ENCODE data around the gene PKHD1.

DNA sequence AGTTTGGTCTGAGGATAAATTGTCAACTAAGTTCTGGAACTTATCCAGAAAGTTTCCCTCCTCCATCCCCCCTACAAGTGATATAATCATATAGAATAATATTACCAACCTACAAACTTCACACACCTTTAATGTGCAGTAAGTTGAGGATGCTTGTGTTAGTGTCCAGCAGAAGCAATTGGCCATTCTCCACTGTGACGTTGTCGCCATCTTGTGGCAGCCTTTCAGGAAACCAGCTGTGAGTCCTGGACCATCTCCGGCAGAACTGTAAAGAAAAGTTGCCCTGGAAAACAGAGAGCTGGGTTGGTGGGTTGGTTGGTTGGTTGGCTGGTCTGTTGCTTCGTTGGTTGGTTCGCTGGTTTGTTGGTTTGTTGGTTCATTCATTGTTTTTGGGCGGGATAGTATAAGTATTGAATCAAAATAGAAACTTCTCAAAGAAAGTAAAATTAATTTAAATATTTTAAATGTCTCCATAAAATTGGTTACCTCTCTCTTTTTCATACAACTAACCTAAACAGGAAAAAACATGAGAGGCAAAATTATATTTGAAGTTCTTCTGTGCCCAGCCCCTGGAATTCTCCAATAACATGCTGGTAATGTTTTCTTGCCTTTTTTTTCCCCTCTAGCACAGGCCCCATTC lies 127.5 kb downstream of the PKHD1 start:
- TF ChIP-seq JUND (IDR thresholded peaks at IDR 0.05) (no peak), POLR2AphosphoS5 (IDR thresholded peaks at IDR 0.05; ENCODE audit: low read depth, low read length) (no peak), EZH2phosphoT487 (IDR thresholded peaks at IDR 0.05; ENCODE audit: borderline replicate concordance, low read depth) (no peak), CHD2 (IDR thresholded peaks at IDR 0.05; ENCODE audit: low read length, partially characterized antibody) (peak; percentile 17), EP300 (IDR thresholded peaks at IDR 0.05; ENCODE audit: borderline replicate concordance in 1 of 2, low read depth in 1 of 2, low read length in 1 of 2) (no peak), TCF12 (IDR thresholded peaks at IDR 0.05) (no peak), SIN3A (IDR thresholded peaks at IDR 0.05; ENCODE audit: borderline replicate concordance, low read depth, low read length) (no peak), TAF1 (IDR thresholded peaks at IDR 0.05; ENCODE audit: borderline replicate concordance, low read depth, low read length) (no peak), SMC3 (IDR thresholded peaks at IDR 0.05; ENCODE audit: low read depth, low read length) (peak; percentile 83)
- TF ChIP-seq, protein P1, sequence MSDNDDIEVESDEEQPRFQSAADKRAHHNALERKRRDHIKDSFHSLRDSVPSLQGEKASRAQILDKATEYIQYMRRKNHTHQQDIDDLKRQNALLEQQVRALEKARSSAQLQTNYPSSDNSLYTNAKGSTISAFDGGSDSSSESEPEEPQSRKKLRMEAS (IDR thresholded peaks at IDR 0.05; ENCODE audit: low read depth) = no peak
- TF ChIP-seq, protein P2, sequence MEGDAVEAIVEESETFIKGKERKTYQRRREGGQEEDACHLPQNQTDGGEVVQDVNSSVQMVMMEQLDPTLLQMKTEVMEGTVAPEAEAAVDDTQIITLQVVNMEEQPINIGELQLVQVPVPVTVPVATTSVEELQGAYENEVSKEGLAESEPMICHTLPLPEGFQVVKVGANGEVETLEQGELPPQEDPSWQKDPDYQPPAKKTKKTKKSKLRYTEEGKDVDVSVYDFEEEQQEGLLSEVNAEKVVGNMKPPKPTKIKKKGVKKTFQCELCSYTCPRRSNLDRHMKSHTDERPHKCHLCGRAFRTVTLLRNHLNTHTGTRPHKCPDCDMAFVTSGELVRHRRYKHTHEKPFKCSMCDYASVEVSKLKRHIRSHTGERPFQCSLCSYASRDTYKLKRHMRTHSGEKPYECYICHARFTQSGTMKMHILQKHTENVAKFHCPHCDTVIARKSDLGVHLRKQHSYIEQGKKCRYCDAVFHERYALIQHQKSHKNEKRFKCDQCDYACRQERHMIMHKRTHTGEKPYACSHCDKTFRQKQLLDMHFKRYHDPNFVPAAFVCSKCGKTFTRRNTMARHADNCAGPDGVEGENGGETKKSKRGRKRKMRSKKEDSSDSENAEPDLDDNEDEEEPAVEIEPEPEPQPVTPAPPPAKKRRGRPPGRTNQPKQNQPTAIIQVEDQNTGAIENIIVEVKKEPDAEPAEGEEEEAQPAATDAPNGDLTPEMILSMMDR (IDR thresholded peaks at IDR 0.05) = peak; percentile 83
- TF ChIP-seq, protein P3, sequence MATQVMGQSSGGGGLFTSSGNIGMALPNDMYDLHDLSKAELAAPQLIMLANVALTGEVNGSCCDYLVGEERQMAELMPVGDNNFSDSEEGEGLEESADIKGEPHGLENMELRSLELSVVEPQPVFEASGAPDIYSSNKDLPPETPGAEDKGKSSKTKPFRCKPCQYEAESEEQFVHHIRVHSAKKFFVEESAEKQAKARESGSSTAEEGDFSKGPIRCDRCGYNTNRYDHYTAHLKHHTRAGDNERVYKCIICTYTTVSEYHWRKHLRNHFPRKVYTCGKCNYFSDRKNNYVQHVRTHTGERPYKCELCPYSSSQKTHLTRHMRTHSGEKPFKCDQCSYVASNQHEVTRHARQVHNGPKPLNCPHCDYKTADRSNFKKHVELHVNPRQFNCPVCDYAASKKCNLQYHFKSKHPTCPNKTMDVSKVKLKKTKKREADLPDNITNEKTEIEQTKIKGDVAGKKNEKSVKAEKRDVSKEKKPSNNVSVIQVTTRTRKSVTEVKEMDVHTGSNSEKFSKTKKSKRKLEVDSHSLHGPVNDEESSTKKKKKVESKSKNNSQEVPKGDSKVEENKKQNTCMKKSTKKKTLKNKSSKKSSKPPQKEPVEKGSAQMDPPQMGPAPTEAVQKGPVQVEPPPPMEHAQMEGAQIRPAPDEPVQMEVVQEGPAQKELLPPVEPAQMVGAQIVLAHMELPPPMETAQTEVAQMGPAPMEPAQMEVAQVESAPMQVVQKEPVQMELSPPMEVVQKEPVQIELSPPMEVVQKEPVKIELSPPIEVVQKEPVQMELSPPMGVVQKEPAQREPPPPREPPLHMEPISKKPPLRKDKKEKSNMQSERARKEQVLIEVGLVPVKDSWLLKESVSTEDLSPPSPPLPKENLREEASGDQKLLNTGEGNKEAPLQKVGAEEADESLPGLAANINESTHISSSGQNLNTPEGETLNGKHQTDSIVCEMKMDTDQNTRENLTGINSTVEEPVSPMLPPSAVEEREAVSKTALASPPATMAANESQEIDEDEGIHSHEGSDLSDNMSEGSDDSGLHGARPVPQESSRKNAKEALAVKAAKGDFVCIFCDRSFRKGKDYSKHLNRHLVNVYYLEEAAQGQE (IDR thresholded peaks at IDR 0.05; ENCODE audit: low read depth, low read length) = no peak
- TF ChIP-seq, protein P4, sequence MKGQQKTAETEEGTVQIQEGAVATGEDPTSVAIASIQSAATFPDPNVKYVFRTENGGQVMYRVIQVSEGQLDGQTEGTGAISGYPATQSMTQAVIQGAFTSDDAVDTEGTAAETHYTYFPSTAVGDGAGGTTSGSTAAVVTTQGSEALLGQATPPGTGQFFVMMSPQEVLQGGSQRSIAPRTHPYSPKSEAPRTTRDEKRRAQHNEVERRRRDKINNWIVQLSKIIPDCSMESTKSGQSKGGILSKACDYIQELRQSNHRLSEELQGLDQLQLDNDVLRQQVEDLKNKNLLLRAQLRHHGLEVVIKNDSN (IDR thresholded peaks at IDR 0.05; ENCODE audit: borderline replicate concordance, low read depth) = no peak

Measured in SK-N-SH (cell line).